DMS 273 treated with DMSO at 0.1 percent for 48 hours (cell line): ENCODE measurements around the gene ACAP2.
A peak's percentile ranks its signal among the peaks of the same experiment; 100 is the strongest.
"Not testable (repeated sequence)": the region's sequence is repeated elsewhere in the genome, so short reads cannot be mapped to it uniquely, and the experiment has no call there.

Source experiments
- DNase-seq: peaks from one replicate; lab custom pipeline; 2025; lab: John Stamatoyannopoulos, UW

Gene ACAP2

GRCh38 chr3:195442573-195443390 lies at the start of gene ACAP2:
Gene ACAP2, minus strand, starts transcription at chr3:195443020. Its CDS starts 173 bp downstream, at chr3:195442847.
- peak; percentile 99 for DNase-seq

- DNase-seq = no peak
These were observed 32.8 kb upstream of the ACAP2 start for GRCh38 chr3:195475614-195476013.

- DNase-seq = not testable (repeated sequence)
These were observed 32.3 kb upstream of the ACAP2 start for GRCh38 chr3:195475116-195475515.

- DNase-seq = no peak
These were observed 26.0 kb upstream of the ACAP2 start for GRCh38 chr3:195468841-195469240.

GRCh38 chr3:195468391-195468776 lies 25.6 kb upstream of the ACAP2 start:
- no peak for DNase-seq

- no peak for DNase-seq
These were observed 25.0 kb upstream of the ACAP2 start for GRCh38 chr3:195467641-195468390.

- no peak for DNase-seq
These were observed 23.4 kb upstream of the ACAP2 start for GRCh38 chr3:195466251-195466650.

- DNase-seq = not testable (repeated sequence)
These were observed 20.1 kb upstream of the ACAP2 start for GRCh38 chr3:195462922-195463321.

- DNase-seq = no peak
These were observed 19.4 kb upstream of the ACAP2 start for GRCh38 chr3:195462308-195462610.

- no peak for DNase-seq
These were observed 18.9 kb upstream of the ACAP2 start for GRCh38 chr3:195461594-195462307.

GRCh38 chr3:195460091-195460713 lies 17.4 kb upstream of the ACAP2 start:
- no peak for DNase-seq

- DNase-seq = no peak
These were observed 15.5 kb upstream of the ACAP2 start for GRCh38 chr3:195458316-195458717.

GRCh38 chr3:195455789-195456188 lies 13.0 kb upstream of the ACAP2 start:
- no peak for DNase-seq

GRCh38 chr3:195453236-195453635 lies 10.4 kb upstream of the ACAP2 start:
- no peak for DNase-seq

- peak; percentile 19 for DNase-seq
These were observed 8.7 kb upstream of the ACAP2 start for GRCh38 chr3:195451373-195452015.

- DNase-seq = peak; percentile 81
These were observed 8.0 kb upstream of the ACAP2 start for GRCh38 chr3:195450731-195451229.

GRCh38 chr3:195448205-195448875 lies 5.5 kb upstream of the ACAP2 start:
- DNase-seq = no peak

GRCh38 chr3:195447201-195447600 lies 4.4 kb upstream of the ACAP2 start:
- DNase-seq = no peak

GRCh38 chr3:195446359-195446758 lies 3.5 kb upstream of the ACAP2 start:
- no peak for DNase-seq

- DNase-seq = no peak
These were observed 3.1 kb upstream of the ACAP2 start for GRCh38 chr3:195445885-195446284.

- no peak for DNase-seq
These were observed 670 bp upstream of the ACAP2 start for GRCh38 chr3:195443391-195443989.
